Esophagus squamous epithelium (tissue), 4 donors: Measurements from ENCODE around the gene ACCSL.

Experiments
- CTCF ChIP-seq, 6 experiments: fragments of 450-650 bp in 4 of 6; fragments of 200-600 bp in 2 of 6; sonication (generic) in 2 of 6; IDR thresholded peaks; one replicate each; pipeline ENCODE4 v1.5.1; 2016 to 2019; ENCODE audit warnings: antibody characterized with exemption in 6 of 6, mild to moderate bottlenecking in 4 of 6, moderate library complexity in 4 of 6
- POLR2A ChIP-seq, 4 donors: fragments of 450-650 bp; IDR thresholded peaks; one replicate each; pipeline ENCODE4 v1.6.1; 2017; ENCODE audit warnings: antibody characterized with exemption in 4 of 4, mild to moderate bottlenecking in 4 of 4, moderate library complexity in 3 of 4

- no peak for TF ChIP-seq POLR2A (IDR thresholded peaks at IDR 0.05)
- TF ChIP-seq CTCF (IDR thresholded peaks at IDR 0.05): no peak
Measured at GRCh38 chr11:44007481-44008087, 40.2 kb upstream of the ACCSL start.
